ENCODE data around the gene MPP2.

DNA sequence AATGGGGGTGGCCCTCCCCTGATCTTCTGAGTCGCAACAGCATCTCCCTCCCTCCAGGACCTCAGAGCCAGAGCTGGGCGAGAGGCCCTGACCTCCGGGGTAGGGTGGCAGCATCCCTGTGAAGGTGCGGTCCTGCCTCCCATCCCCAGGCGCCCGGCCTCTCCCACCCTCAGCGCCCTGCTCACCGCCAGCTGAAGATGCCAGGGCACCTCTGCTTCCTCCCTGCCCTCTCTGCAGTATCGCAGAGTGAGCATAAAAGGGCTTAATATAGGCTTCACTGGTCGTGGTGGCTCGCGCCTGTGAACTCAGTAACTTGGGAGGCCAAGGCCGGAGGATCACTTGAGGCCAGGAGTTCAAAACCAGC lies 10.7 kb upstream of the MPP2 start:
- TF ChIP-seq, protein P1, sequence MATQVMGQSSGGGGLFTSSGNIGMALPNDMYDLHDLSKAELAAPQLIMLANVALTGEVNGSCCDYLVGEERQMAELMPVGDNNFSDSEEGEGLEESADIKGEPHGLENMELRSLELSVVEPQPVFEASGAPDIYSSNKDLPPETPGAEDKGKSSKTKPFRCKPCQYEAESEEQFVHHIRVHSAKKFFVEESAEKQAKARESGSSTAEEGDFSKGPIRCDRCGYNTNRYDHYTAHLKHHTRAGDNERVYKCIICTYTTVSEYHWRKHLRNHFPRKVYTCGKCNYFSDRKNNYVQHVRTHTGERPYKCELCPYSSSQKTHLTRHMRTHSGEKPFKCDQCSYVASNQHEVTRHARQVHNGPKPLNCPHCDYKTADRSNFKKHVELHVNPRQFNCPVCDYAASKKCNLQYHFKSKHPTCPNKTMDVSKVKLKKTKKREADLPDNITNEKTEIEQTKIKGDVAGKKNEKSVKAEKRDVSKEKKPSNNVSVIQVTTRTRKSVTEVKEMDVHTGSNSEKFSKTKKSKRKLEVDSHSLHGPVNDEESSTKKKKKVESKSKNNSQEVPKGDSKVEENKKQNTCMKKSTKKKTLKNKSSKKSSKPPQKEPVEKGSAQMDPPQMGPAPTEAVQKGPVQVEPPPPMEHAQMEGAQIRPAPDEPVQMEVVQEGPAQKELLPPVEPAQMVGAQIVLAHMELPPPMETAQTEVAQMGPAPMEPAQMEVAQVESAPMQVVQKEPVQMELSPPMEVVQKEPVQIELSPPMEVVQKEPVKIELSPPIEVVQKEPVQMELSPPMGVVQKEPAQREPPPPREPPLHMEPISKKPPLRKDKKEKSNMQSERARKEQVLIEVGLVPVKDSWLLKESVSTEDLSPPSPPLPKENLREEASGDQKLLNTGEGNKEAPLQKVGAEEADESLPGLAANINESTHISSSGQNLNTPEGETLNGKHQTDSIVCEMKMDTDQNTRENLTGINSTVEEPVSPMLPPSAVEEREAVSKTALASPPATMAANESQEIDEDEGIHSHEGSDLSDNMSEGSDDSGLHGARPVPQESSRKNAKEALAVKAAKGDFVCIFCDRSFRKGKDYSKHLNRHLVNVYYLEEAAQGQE (IDR thresholded peaks at IDR 0.05; ENCODE audit: low read depth), result no peak
- TF ChIP-seq YY1 (IDR thresholded peaks at IDR 0.05; ENCODE audit: low read depth), result no peak
- TF ChIP-seq CEBPB (IDR thresholded peaks at IDR 0.05), result no peak
- no peak for TF ChIP-seq EP300 (IDR thresholded peaks at IDR 0.05; ENCODE audit: borderline replicate concordance)
- no peak for TF ChIP-seq TAF1 (IDR thresholded peaks at IDR 0.05; ENCODE audit: low read depth)
- TF ChIP-seq TCF12 (IDR thresholded peaks at IDR 0.05; ENCODE audit: low read depth), result no peak
- TF ChIP-seq, protein P2, sequence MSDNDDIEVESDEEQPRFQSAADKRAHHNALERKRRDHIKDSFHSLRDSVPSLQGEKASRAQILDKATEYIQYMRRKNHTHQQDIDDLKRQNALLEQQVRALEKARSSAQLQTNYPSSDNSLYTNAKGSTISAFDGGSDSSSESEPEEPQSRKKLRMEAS (IDR thresholded peaks at IDR 0.05), result no peak
- TF ChIP-seq NFIC (IDR thresholded peaks at IDR 0.05), result no peak
- no peak for TF ChIP-seq EGR1 (IDR thresholded peaks at IDR 0.05)
- no peak for TF ChIP-seq FOXM1 (IDR thresholded peaks at IDR 0.05; ENCODE audit: borderline replicate concordance, low read depth)
- TF ChIP-seq RAD21 (IDR thresholded peaks at IDR 0.05; ENCODE audit: low read depth), result no peak
- TF ChIP-seq, protein P3, sequence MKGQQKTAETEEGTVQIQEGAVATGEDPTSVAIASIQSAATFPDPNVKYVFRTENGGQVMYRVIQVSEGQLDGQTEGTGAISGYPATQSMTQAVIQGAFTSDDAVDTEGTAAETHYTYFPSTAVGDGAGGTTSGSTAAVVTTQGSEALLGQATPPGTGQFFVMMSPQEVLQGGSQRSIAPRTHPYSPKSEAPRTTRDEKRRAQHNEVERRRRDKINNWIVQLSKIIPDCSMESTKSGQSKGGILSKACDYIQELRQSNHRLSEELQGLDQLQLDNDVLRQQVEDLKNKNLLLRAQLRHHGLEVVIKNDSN (IDR thresholded peaks at IDR 0.05), result no peak
- TF ChIP-seq CREB1 (IDR thresholded peaks at IDR 0.05; ENCODE audit: low read depth), result no peak
- no peak for TF ChIP-seq ZBTB7A (IDR thresholded peaks at IDR 0.05; ENCODE audit: low read depth)
